Measurements from ENCODE around the gene AMER3. TPM values are rescaled to one million over a fixed set of nuclear protein-coding genes. Genes with fewer than 3 reads are reported as not detected.

The AMER3 gene
- polyA plus RNA-seq, 1 donor from 2014 or later: 19.2 TPM

DNA sequence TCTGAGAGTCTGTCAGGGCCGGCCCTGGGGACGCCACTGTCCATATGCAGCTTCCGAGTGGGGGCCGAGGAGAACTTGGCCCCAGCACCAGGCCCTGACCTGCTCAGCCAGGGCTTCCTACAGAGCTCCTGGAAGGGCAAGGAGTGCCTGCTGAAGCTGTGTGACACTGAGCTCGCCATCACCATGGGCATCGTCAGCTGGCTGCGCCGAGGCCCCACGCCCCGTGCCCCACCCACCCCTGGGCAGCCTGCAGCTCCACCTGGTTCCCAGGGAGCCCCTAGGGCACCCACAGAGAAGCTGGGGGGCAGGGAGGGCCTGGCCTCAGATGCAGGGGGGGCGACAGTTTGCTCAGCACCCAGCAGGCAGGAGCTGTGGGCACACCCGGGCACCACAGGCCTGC lies 8.1 kb downstream of the AMER3 start:
- Histone ChIP-seq H2AFZ (ENCODE audit: low read depth, low read length) (no peak overlapping the region), H4K20me1 (ENCODE audit: insufficient read depth) (no peaks in the 10 kb centered on the region), H3K4me3 (ENCODE audit: low read length) (no peak overlapping the region), H3K27ac (ENCODE audit: low read length) (no peak overlapping the region), H3K36me3 (ENCODE audit: insufficient read depth, low read length) (no peaks in the 10 kb centered on the region), H3K9ac (ENCODE audit: low read length) (no peak overlapping the region), H3K9me3 (ENCODE audit: low read length) (no peaks in the 10 kb centered on the region), H3K9me2 (ENCODE audit: insufficient read depth, low read length) (no peaks in the 10 kb centered on the region), H3K27me3 (ENCODE audit: insufficient read depth, low read depth, low read length) (no peaks in the 10 kb centered on the region), H3K79me2 (replicated peaks; ENCODE audit: insufficient read depth, low read length) (peaks cover 13% of the 10 kb centered on the region), H3K4me2 (ENCODE audit: low read length) (no peak overlapping the region), H3F3A (ENCODE audit: insufficient read depth, low read length, poor library complexity, severe bottlenecking) (no peaks in the 10 kb centered on the region)
- TF ChIP-seq RAD21 (conservative IDR thresholded peaks at IDR 0.05): no peak
- TF ChIP-seq MXI1 (conservative IDR thresholded peaks at IDR 0.05; ENCODE audit: poor library complexity, severe bottlenecking): no peak
- TF ChIP-seq, protein P1, sequence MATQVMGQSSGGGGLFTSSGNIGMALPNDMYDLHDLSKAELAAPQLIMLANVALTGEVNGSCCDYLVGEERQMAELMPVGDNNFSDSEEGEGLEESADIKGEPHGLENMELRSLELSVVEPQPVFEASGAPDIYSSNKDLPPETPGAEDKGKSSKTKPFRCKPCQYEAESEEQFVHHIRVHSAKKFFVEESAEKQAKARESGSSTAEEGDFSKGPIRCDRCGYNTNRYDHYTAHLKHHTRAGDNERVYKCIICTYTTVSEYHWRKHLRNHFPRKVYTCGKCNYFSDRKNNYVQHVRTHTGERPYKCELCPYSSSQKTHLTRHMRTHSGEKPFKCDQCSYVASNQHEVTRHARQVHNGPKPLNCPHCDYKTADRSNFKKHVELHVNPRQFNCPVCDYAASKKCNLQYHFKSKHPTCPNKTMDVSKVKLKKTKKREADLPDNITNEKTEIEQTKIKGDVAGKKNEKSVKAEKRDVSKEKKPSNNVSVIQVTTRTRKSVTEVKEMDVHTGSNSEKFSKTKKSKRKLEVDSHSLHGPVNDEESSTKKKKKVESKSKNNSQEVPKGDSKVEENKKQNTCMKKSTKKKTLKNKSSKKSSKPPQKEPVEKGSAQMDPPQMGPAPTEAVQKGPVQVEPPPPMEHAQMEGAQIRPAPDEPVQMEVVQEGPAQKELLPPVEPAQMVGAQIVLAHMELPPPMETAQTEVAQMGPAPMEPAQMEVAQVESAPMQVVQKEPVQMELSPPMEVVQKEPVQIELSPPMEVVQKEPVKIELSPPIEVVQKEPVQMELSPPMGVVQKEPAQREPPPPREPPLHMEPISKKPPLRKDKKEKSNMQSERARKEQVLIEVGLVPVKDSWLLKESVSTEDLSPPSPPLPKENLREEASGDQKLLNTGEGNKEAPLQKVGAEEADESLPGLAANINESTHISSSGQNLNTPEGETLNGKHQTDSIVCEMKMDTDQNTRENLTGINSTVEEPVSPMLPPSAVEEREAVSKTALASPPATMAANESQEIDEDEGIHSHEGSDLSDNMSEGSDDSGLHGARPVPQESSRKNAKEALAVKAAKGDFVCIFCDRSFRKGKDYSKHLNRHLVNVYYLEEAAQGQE (IDR thresholded peaks at IDR 0.05; ENCODE audit: borderline replicate concordance): no peak
- TF ChIP-seq TAF1 (IDR thresholded peaks at IDR 0.05; ENCODE audit: low read depth): no peak
- TF ChIP-seq POLR2AphosphoS5 (IDR thresholded peaks at IDR 0.05): no peak
- TF ChIP-seq, protein P2, sequence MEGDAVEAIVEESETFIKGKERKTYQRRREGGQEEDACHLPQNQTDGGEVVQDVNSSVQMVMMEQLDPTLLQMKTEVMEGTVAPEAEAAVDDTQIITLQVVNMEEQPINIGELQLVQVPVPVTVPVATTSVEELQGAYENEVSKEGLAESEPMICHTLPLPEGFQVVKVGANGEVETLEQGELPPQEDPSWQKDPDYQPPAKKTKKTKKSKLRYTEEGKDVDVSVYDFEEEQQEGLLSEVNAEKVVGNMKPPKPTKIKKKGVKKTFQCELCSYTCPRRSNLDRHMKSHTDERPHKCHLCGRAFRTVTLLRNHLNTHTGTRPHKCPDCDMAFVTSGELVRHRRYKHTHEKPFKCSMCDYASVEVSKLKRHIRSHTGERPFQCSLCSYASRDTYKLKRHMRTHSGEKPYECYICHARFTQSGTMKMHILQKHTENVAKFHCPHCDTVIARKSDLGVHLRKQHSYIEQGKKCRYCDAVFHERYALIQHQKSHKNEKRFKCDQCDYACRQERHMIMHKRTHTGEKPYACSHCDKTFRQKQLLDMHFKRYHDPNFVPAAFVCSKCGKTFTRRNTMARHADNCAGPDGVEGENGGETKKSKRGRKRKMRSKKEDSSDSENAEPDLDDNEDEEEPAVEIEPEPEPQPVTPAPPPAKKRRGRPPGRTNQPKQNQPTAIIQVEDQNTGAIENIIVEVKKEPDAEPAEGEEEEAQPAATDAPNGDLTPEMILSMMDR (IDR thresholded peaks at IDR 0.05; ENCODE audit: poor library complexity, severe bottlenecking): no peak
- no peak for TF ChIP-seq EP300 (conservative IDR thresholded peaks at IDR 0.05; ENCODE audit: poor library complexity, severe bottlenecking)
- no peak for TF ChIP-seq EZH2 (IDR thresholded peaks at IDR 0.05; ENCODE audit: borderline replicate concordance, insufficient read depth, low read length, poor library complexity, severe bottlenecking)
- TF ChIP-seq SMC3 (conservative IDR thresholded peaks at IDR 0.05; ENCODE audit: poor library complexity): no peak

DNA sequence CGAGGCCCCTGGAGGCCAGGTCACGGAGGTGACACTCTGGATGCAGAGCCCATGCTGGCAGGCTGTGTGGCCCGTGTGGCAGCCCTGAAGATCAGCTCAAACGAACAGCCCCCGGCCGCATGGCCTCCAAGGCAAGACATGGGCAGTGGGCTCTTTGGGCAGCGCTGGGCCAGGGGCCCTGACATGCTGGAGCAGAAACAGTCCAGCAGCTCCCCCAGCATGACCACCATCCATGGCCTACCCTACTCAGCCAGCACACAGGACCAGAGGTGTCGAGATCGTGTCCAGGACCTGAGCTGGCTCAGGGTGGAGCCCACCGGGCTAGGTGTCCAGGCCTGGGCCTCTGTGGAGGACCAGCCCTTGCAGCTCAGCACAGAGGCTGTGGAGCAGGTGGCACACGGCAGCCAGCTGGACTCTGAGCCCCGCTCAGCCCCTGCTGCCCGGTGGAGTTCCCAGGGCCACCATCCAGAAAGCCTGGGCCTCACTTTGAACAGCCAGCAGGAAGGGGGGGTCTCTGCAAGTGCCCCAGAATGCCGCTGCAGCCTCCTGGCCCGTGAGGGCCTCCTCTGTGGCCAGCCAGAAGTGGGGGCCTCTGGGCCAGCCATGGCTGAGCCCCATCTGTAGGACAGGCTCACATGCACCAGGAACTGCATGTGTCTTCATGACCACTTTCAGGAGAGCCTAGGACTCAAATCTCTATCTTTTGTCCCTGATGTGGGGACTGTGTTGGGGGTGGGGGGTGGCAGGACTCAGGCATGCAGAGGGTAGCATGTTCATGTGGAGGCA lies 8.9 kb downstream of the AMER3 start:
- TF ChIP-seq EP300 (conservative IDR thresholded peaks at IDR 0.05; ENCODE audit: poor library complexity, severe bottlenecking) (no peak), SMC3 (conservative IDR thresholded peaks at IDR 0.05; ENCODE audit: poor library complexity) (no peak), POLR2AphosphoS5 (IDR thresholded peaks at IDR 0.05) (no peak), RAD21 (conservative IDR thresholded peaks at IDR 0.05) (no peak), EZH2 (IDR thresholded peaks at IDR 0.05; ENCODE audit: borderline replicate concordance, insufficient read depth, low read length, poor library complexity, severe bottlenecking) (no peak), TAF1 (IDR thresholded peaks at IDR 0.05; ENCODE audit: low read depth) (no peak), MXI1 (conservative IDR thresholded peaks at IDR 0.05; ENCODE audit: poor library complexity, severe bottlenecking) (no peak)
- TF ChIP-seq, protein P2 (IDR thresholded peaks at IDR 0.05; ENCODE audit: poor library complexity, severe bottlenecking): no peak
- TF ChIP-seq, protein P1 (IDR thresholded peaks at IDR 0.05; ENCODE audit: borderline replicate concordance): no peak
- Histone ChIP-seq H4K20me1 (ENCODE audit: insufficient read depth) (no peaks in the 10 kb centered on the region), H2AFZ (ENCODE audit: low read depth, low read length) (no peak overlapping the region), H3K36me3 (ENCODE audit: insufficient read depth, low read length) (no peaks in the 10 kb centered on the region), H3K4me2 (ENCODE audit: low read length) (no peak overlapping the region), H3F3A (ENCODE audit: insufficient read depth, low read length, poor library complexity, severe bottlenecking) (no peaks in the 10 kb centered on the region), H3K27ac (ENCODE audit: low read length) (no peak overlapping the region), H3K9ac (ENCODE audit: low read length) (no peak overlapping the region), H3K79me2 (replicated peaks; ENCODE audit: insufficient read depth, low read length) (peaks cover 6% of the 10 kb centered on the region), H3K4me3 (ENCODE audit: low read length) (no peak overlapping the region), H3K9me2 (ENCODE audit: insufficient read depth, low read length) (no peaks in the 10 kb centered on the region), H3K9me3 (ENCODE audit: low read length) (no peaks in the 10 kb centered on the region), H3K27me3 (ENCODE audit: insufficient read depth, low read depth, low read length) (no peaks in the 10 kb centered on the region)

Measured in neural cell (in vitro differentiated cells).